ELR (cell line): ENCODE measurements around the gene PGLYRP2.

Experiments
- DNase-seq: peaks from one replicate; pipeline ENCODE4 v3.0.0-alpha.2; 2015; ENCODE audit warnings: low read depth

Gene PGLYRP2

GRCh38 chr19:15439078-15439799, 40.1 kb downstream of the PGLYRP2 start:
- DNase-seq, result no peak

GRCh38 chr19:15438577-15438976, 40.7 kb downstream of the PGLYRP2 start:
- no peak for DNase-seq

GRCh38 chr19:15438124-15438496, 41.2 kb downstream of the PGLYRP2 start:
- DNase-seq, result no peak

GRCh38 chr19:15437355-15438123, 41.8 kb downstream of the PGLYRP2 start:
- peak; percentile 31 for DNase-seq

- no peak for DNase-seq
Observed at GRCh38 chr19:15436826-15437110, 42.5 kb downstream of the PGLYRP2 start.

- DNase-seq, result no peak
Observed at GRCh38 chr19:15436012-15436825, 43.1 kb downstream of the PGLYRP2 start.

- no peak for DNase-seq
Observed at GRCh38 chr19:15433519-15434069, 45.7 kb downstream of the PGLYRP2 start.

GRCh38 chr19:15432629-15433518, 46.4 kb downstream of the PGLYRP2 start:
- DNase-seq, result peak; percentile 92

- peak; percentile 34 for DNase-seq
Observed at GRCh38 chr19:15432018-15432494, 47.2 kb downstream of the PGLYRP2 start.

GRCh38 chr19:15431396-15432017, 47.8 kb downstream of the PGLYRP2 start:
- no peak for DNase-seq

- no peak for DNase-seq
Observed at GRCh38 chr19:15430526-15431120, 48.7 kb downstream of the PGLYRP2 start.

- DNase-seq, result no peak
Observed at GRCh38 chr19:15429825-15430467, 49.4 kb downstream of the PGLYRP2 start.

GRCh38 chr19:15428956-15429824, 50.1 kb downstream of the PGLYRP2 start:
- DNase-seq, result no peak

- no peak for DNase-seq
Observed at GRCh38 chr19:15427991-15428471, 51.3 kb downstream of the PGLYRP2 start.

- DNase-seq, result no peak
Observed at GRCh38 chr19:15427350-15427700, 52.0 kb downstream of the PGLYRP2 start.

- no peak for DNase-seq
Observed at GRCh38 chr19:15426485-15427349, 52.6 kb downstream of the PGLYRP2 start.

GRCh38 chr19:15425321-15425950, 53.9 kb downstream of the PGLYRP2 start:
- no peak for DNase-seq
